Measurements from ENCODE around the gene MRPS22.
"Not testable (repeated sequence)": the region's sequence is repeated elsewhere in the genome, so short reads cannot be mapped to it uniquely, and the experiment has no call there.

MRPS22 gene

DNA sequence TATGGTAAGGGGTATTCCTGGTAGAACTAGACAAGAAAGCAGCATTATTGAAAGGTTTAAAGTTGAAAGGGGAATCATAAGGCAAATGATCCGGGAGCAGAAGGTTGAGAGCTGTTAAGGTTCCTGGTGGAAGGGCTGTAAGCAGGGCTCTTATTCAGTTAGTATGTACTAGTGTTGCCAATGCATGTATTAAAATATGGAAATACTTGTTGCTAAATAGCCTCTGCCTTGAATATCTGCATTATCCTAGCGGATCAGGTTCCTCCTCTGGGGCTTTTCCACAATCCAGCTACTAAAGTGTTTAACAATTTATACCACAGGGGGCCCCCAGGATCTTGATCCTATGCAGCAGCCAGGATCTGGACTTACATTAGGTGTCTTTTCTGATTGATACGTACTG lies 52.9 kb downstream of the MRPS22 start:
- DNase-seq (ENCODE audit: low spot score) = no peak

DNA sequence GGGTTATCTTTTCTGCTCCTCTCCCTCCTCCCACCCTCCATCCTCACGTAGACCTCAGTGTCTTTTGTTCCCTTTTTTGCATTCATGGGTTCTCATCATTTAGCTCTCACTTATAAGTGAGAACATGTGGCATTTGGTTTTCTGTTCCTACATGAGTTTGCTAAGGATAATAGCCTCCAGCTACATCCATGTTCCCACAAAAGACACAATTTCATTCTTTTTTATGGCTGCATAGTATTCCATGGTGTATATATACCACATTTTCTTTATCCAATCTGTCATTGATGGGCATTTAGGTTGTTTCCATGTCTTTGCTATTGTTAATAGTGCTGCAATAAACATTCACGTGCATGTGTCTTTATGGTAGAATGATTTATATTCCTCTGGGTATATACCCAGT lies 57.3 kb downstream of the MRPS22 start:
- not testable (repeated sequence) for DNase-seq (ENCODE audit: low spot score)
